M059J (cell line): ENCODE measurements around the gene CNNM1. TPM values are rescaled to one million over a fixed set of nuclear protein-coding genes. Genes with fewer than 3 reads are reported as not detected.

Experiments used
- total RNA-seq: library from RNA; depleted of rRNA; stranded (reverse); fragments of >200 nt; shearing (Covaris generic); gene quantifications from 2 replicates; pipeline ENCODE4 v1.2.3, GENCODE V29; 2014; rRNA removed

CNNM1 gene
- total RNA-seq, 1 experiment from 2014 or later = 2.4 TPM

Other genes with a start within 250 kb of the CNNM1 start
- 0.57 and 0.86 TPM in 2 replicates for gene HPSE2, start 93.5 kb upstream of the CNNM1 start, total RNA-seq
- gene GOT1, start 101.3 kb downstream of the CNNM1 start, total RNA-seq = 38.3 and 68.6 TPM in 2 replicates
- gene NKX2-3, start 203.6 kb downstream of the CNNM1 start, total RNA-seq = 0.12 TPM in 1 of 2 replicates, not detected in the other